Lung (tissue), 12 donors: ENCODE data around the gene NUDT1. TPM values are rescaled to one million over a fixed set of nuclear protein-coding genes. Genes with fewer than 3 reads are reported as not detected.

Experiments used
- ATAC-seq: fragments of 200-7000 bp; cut with Tn5 transposase; one replicate; pipeline ENCODE4 v1.9.1; 2020; ENCODE audit warnings: moderate number of reproducible peaks; ENCODE audit not compliant: insufficient read depth, low FRiP score
- DNase-seq, 3 donors: peaks; one replicate each; pipeline ENCODE4 v3.0.0-alpha.2; 2013 to 2017
- H3K27ac ChIP-seq, 2 donors: one replicate each; pipeline ENCODE4 v1.5.1; 2013; ENCODE audit warnings: mild to moderate bottlenecking in 2 of 2, moderate library complexity in 2 of 2, control low read depth in 1 of 2, inconsistent platforms in 1 of 2, low read depth in 1 of 2, low read length in 1 of 2
- H3K27me3 ChIP-seq, 3 donors: one replicate each; pipeline ENCODE4 v1.5.1; 2013; ENCODE audit warnings: low read length in 2 of 3; ENCODE audit not compliant: control insufficient read depth in 3 of 3, insufficient read depth in 3 of 3
- H3K36me3 ChIP-seq, 4 donors: one replicate each; pipeline ENCODE4 v1.5.1; 2013; ENCODE audit warnings: low read length in 4 of 4, mild to moderate bottlenecking in 1 of 4, moderate library complexity in 1 of 4; ENCODE audit not compliant: control insufficient read depth in 4 of 4, insufficient read depth in 4 of 4
- H3K4me1 ChIP-seq, 5 donors: one replicate each; pipeline ENCODE4 v1.5.1; 2013; ENCODE audit warnings: low read length in 5 of 5, mild to moderate bottlenecking in 2 of 5, moderate library complexity in 1 of 5; ENCODE audit not compliant: control insufficient read depth in 5 of 5, insufficient read depth in 5 of 5
- H3K4me3 ChIP-seq: one replicate; pipeline ENCODE4 v1.5.1; 2013; ENCODE audit warnings: mild to moderate bottlenecking, control low read depth, moderate library complexity
- H3K9ac ChIP-seq, 2 donors: one replicate each; pipeline ENCODE4 v1.5.1; 2013; ENCODE audit warnings: low read length in 2 of 2, control low read depth in 1 of 2; ENCODE audit not compliant: insufficient read depth in 1 of 2
- H3K9me3 ChIP-seq, 4 donors: one replicate each; pipeline ENCODE4 v1.5.1; 2013; ENCODE audit warnings: low read length in 3 of 4, mild to moderate bottlenecking in 1 of 4, moderate library complexity in 1 of 4; ENCODE audit not compliant: control insufficient read depth in 4 of 4, insufficient read depth in 3 of 4
- WGBS, 2 donors: extraction: QIAGEN DNeasy Blood & Tissue Kit; methylation state at CpG; one replicate each; pipeline ENCODE4 v1.1.7; 2013; 5-methylcytosine and 5-hydroxymethylcytosine counted together
- polyA plus RNA-seq, 2 donors: library from polyadenylated mRNA; stranded (reverse); fragments of 200-250 nt; gene quantifications; one replicate each; pipeline ENCODE4 v1.2.1, GENCODE V29; 2013
- total RNA-seq, 2 donors: library from RNA; depleted of rRNA in 1 of 2; stranded (reverse); fragments of >200 nt in 1 of 2; gene quantifications; one replicate each; pipeline ENCODE4 v1.2.1, GENCODE V29; 2014 to 2021
- TF ChIP-seq, protein P1 (sequence below): IDR thresholded peaks from 2 replicates; pipeline ENCODE4 v1.5.1; 2012; ENCODE audit warnings: mild to moderate bottlenecking; ENCODE audit errors: control extremely low read depth, extremely low read depth
- donor health status: control.
- donor health status: control.
- donor health status: Bipolar disorder and iron deficiency.
- donor health status: healthy.
- donor health status: DM: yes; HTN: yes; CAD: no.

NUDT1 gene
- total and polyA plus RNA-seq, 4 donors: 9.3 to 24.7 (median 18.5) TPM

DNA sequence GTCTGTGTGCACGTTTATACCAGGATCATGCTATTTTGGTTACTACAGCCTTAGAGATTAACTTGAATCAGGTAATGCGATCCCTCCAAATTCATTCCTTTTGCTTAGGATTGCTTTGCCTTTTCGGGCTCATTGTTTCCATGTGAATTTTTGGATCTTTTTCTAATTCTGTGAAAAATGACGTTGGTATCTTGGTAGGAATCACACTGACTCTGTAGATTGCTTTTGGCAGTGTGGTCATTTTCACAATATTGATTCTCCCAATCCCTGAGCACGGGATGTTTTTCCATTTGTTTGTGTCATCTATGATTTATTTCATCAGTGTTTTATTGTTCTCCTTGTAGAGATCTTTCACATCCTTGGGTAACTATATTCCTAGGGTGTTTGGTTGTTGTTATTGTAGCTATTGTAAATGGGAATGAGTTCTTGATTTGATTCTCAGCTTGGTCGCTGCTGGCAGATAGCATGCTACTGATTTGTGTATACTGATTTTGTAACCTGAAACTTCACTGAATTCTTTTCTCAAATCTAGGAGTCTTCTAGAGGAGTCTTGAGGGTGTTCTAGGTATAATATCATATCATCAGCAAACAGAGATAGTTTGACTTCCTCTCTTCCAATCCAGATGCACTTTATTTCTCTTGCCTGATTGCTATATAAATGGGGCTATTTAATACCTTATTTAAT lies 54.1 kb downstream of the NUDT1 start:
- Histone ChIP-seq H3K4me1 (peaks cover 0 to 11% (median 2%) of the 10 kb centered on the region in 5 donors), H3K36me3 (peaks cover 0 to 2% (median 0%) of the 10 kb centered on the region in 4 donors), H3K9ac (no peak overlapping the region), H3K27ac (no peak overlapping the region), H3K9me3 (no peaks in the 10 kb centered on the region), H3K4me3 (no peak overlapping the region), H3K27me3 (no peaks in the 10 kb centered on the region)
- ATAC-seq: no peak
- DNase-seq: no peak
- 82 to 89% methylated on average over 6 of the region's 6 CpGs for WGBS, 2 donors
- TF ChIP-seq, protein P1, sequence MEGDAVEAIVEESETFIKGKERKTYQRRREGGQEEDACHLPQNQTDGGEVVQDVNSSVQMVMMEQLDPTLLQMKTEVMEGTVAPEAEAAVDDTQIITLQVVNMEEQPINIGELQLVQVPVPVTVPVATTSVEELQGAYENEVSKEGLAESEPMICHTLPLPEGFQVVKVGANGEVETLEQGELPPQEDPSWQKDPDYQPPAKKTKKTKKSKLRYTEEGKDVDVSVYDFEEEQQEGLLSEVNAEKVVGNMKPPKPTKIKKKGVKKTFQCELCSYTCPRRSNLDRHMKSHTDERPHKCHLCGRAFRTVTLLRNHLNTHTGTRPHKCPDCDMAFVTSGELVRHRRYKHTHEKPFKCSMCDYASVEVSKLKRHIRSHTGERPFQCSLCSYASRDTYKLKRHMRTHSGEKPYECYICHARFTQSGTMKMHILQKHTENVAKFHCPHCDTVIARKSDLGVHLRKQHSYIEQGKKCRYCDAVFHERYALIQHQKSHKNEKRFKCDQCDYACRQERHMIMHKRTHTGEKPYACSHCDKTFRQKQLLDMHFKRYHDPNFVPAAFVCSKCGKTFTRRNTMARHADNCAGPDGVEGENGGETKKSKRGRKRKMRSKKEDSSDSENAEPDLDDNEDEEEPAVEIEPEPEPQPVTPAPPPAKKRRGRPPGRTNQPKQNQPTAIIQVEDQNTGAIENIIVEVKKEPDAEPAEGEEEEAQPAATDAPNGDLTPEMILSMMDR: no peak

DNA sequence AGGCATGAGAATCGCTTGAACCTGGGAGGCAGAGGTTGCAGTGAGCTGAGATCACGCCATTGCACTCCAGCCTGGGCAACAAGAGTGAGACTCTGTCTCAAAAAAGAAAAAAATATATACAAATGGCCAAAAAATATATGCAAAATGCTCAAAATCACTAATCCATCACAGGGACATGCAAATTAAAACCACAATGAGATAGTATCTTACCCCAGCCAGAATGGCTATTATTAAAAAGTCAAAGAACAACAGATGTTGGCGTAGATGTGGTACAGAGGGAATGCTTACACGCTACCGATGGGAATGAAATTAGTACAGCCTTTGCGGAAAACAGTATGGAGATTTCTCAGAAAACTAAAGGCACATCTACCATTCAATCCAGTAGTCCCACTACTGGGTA lies 54.8 kb downstream of the NUDT1 start:
- H3K4me1 ChIP-seq: peaks cover 0 to 11% (median 2%) of the 10 kb centered on the region in 5 donors
- H3K27ac ChIP-seq: no peak overlapping the region
- peaks cover 0 to 2% (median 0%) of the 10 kb centered on the region in 4 donors for H3K36me3 ChIP-seq
- H3K9me3 ChIP-seq: no peaks in the 10 kb centered on the region
- DNase-seq (no peak), ATAC-seq (no peak)
- no peaks in the 10 kb centered on the region for H3K27me3 ChIP-seq
- TF ChIP-seq, protein P1: no peak
- no peak overlapping the region for H3K9ac ChIP-seq
- WGBS, 2 donors: 96 to 98% methylated on average over 6 of the region's 6 CpGs
- no peak overlapping the region for H3K4me3 ChIP-seq

DNA sequence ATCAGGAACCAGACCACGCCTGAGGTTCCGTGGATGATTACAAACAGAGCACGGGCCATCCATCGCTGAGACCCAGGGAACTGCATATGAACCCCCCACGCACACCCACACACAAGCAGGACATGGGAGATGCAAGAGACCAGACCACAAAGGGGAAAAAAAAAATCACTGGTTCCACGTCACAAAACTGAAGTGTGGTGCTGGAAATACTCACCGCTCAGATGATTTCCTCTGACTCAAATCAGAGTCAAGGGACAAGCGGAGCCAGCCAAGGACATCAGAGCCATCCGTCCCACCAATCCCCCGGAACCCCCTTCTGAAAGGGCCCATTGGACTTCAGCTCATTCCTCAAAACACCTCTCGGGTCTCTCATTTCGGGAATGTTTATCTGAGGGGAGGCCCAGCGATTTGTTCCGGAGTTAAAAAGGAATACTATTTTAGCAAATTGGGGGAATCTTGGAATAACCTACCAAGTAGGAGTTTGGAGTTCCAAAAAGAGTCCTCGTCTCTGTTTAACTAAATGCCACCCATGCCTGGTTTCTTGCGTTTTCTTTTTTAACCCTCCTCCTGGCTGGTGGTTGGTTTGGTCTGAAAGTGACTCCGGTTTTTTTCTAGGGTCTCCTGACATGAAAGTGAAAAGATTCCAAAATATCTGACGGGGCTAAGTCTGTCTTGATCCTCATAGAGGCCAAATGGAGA lies 57.3 kb downstream of the NUDT1 start:
- no peak for ATAC-seq
- TF ChIP-seq, protein P1: no peak
- Histone ChIP-seq H3K27ac (peak overlapping the region in 1 of 2 donors; percentile 27), H3K27me3 (no peaks in the 10 kb centered on the region), H3K9ac (no peak overlapping the region), H3K9me3 (no peaks in the 10 kb centered on the region), H3K4me1 (peaks cover 0 to 11% (median 2%) of the 10 kb centered on the region in 5 donors), H3K4me3 (no peak overlapping the region), H3K36me3 (peaks cover 0 to 2% (median 0%) of the 10 kb centered on the region in 4 donors)
- 62 to 71% methylated on average over 18 of the region's 18 CpGs for WGBS, 2 donors
- DNase-seq: peak; percentile 36 to 73 (median 55)
